HG03039 (cell line): ENCODE measurements around the gene TXNDC16.

Experiments used
- ATAC-seq: cut with Tn5 transposase; IDR thresholded peaks from one replicate; pipeline ENCODE4 v1.9.1; 2021; ENCODE audit warnings: mild to moderate bottlenecking, moderate library complexity; ENCODE audit not compliant: unreplicated experiment

TXNDC16 gene

GRCh38 chr14:52395728-52396127 lies 156.6 kb downstream of the TXNDC16 start:
- no peak for ATAC-seq

DNA sequence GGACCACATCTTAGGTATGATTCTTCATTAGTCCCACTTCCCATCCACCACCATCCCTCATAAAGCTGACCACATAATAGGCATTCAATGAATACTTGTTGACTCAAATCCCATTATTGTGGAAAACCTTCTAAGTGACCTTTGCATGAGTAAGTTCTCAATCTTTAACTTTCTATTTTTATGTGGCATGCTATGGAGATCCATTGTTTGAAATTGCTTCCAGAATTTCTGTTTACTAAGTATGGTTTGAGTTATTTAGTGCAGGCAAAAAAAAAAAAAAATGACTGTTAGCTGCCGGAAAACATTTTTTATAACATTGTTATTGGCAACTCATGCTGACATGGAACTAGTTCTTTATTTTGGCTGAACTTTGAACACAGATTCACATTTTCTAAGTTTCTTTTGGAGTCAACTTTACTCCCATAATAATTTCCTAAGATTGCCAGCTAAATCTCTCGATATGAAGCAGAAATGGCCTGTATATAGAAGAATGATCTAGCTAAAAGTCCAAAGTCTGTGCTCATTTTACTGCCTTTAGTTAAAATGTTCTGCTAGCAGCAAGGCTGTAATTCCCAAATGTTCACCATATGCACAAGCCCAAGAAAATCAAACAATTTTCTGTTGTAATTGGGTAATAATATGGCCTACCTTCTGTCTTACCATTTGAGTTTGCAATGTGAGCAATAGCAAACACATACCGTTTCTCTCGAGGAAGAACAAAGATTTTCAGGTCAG lies 160.3 kb downstream of the TXNDC16 start:
- no peak for ATAC-seq
